Measurements from ENCODE around the gene STXBP6. TPM values are rescaled to one million over a fixed set of nuclear protein-coding genes. Genes with fewer than 3 reads are reported as not detected.

The STXBP6 gene
- total RNA-seq, 1 experiment from 2014 or later = not detected

DNA sequence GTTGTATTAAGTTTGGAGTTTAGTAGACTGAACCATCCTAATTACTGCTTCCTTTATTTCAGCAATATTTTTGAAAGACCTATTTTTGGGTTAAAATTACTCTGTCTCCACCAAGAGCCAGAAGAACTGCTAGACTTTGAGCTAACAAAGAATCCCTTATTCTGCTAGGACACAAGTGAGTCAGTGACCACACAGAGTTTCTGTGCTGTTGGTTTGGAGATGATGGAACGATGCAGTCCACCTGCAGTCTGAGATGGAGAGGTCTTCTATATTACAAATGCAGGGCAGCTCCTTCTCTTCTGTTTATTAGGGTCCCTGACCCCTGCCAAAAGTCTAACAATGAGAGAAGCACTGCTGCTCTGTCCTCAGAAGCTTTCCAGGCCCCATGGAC lies 6.7 kb upstream of the STXBP6 start:
- Histone ChIP-seq H3K4me1 (ENCODE audit: control insufficient read depth, insufficient read depth, low read length) (no peaks in the 10 kb centered on the region), H3K27ac (ENCODE audit: low read length) (no peak overlapping the region), H3K9me3 (ENCODE audit: control insufficient read depth, insufficient read depth, low read depth, low read length) (no peaks in the 10 kb centered on the region), H3K27me3 (ENCODE audit: control insufficient read depth, insufficient read depth, low read length) (peaks cover 3% of the 10 kb centered on the region; the same call in 1 of the 2 replicates), H3K4me3 (ENCODE audit: low read depth in 2 of 2, low read length in 2 of 2) (no peak overlapping the region), H3K36me3 (ENCODE audit: control insufficient read depth, insufficient read depth, low read length) (no peaks in the 10 kb centered on the region)
- TF ChIP-seq POLR2AphosphoS5 (IDR thresholded peaks at IDR 0.05; ENCODE audit: low read depth, low read length) (no peak), SIN3A (IDR thresholded peaks at IDR 0.05; ENCODE audit: borderline replicate concordance, insufficient read depth, low read depth, low read length) (no peak), TCF7L2 (IDR thresholded peaks at IDR 0.05; ENCODE audit: low read depth, low read length) (no peak), REST (IDR thresholded peaks at IDR 0.05; ENCODE audit: insufficient read depth in 1 of 2, low read depth in 2 of 2, low read length in 1 of 2) (no peak)
- TF ChIP-seq, protein P1, sequence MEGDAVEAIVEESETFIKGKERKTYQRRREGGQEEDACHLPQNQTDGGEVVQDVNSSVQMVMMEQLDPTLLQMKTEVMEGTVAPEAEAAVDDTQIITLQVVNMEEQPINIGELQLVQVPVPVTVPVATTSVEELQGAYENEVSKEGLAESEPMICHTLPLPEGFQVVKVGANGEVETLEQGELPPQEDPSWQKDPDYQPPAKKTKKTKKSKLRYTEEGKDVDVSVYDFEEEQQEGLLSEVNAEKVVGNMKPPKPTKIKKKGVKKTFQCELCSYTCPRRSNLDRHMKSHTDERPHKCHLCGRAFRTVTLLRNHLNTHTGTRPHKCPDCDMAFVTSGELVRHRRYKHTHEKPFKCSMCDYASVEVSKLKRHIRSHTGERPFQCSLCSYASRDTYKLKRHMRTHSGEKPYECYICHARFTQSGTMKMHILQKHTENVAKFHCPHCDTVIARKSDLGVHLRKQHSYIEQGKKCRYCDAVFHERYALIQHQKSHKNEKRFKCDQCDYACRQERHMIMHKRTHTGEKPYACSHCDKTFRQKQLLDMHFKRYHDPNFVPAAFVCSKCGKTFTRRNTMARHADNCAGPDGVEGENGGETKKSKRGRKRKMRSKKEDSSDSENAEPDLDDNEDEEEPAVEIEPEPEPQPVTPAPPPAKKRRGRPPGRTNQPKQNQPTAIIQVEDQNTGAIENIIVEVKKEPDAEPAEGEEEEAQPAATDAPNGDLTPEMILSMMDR (IDR thresholded peaks at IDR 0.05) = no peak
- no TSS peak for BruUV-seq (replicated peaks)
- ChIA-PET POLR2A (interaction anchor here (0.7 kb wide), 1 partner anchor 12 kb away, joined by 4 read pairs; no protein-coding TSS in a partner anchor), CTCF (no interaction called here)
- ATAC-seq (no peak), DNase-seq (ENCODE audit: low read depth, low spot score) (no peak)
- in situ Hi-C loops (cut with HindIII; ENCODE audit: low pct_unique_long_range_greater_than_20kb, low sequenced_read_pairs) (no loop called here), intact Hi-C loops (cut with micrococcal nuclease; ENCODE audit: unreplicated experiment) (no loop called here)

DNA sequence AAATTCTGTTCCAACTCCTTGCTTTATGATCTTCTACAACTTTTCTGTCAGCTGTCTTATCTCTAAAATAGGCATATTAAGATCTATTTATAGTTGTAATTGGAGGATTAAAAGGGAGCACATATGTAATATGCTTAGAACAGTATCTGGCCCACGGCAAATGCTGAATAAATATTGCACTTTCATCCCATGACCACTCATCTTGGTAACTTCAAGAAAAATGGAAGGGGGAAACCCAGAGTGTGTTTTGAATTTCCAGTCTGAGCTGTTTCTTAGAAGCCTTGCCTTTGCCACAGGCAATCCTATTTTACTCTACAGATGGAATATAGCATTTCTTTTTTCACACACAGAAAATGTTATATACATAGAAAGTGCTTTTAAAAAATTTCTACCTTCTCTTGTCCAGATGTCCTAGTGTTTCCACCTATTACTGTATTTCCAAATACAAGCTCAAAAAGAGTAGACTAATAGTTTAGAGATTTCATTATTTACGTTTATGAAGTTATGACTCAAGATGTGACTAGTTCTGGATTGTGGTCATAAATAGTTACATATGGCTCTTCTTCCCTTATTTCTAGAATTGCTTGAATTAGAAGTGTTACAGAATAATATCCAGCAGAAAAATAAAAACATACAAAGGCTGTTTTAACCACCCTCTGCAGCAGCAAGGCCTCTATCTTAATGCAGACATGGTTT lies 6.2 kb upstream of the STXBP6 start:
- Histone ChIP-seq H3K36me3 (ENCODE audit: control insufficient read depth, insufficient read depth, low read length) (no peaks in the 10 kb centered on the region), H3K9me3 (ENCODE audit: control insufficient read depth, insufficient read depth, low read depth, low read length) (no peaks in the 10 kb centered on the region), H3K4me3 (ENCODE audit: low read depth in 2 of 2, low read length in 2 of 2) (no peak overlapping the region), H3K27me3 (ENCODE audit: control insufficient read depth, insufficient read depth, low read length) (peaks cover 7% of the 10 kb centered on the region), H3K27ac (ENCODE audit: low read length) (no peak overlapping the region), H3K4me1 (ENCODE audit: control insufficient read depth, insufficient read depth, low read length) (no peaks in the 10 kb centered on the region)
- ATAC-seq = no peak
- ChIA-PET CTCF (no interaction called here), POLR2A (interaction anchor here (0.7 kb wide), 1 partner anchor 13 kb away, joined by 4 read pairs; no protein-coding TSS in a partner anchor)
- DNase-seq (ENCODE audit: low read depth, low spot score) = no peak
- in situ Hi-C loops (cut with HindIII; ENCODE audit: low pct_unique_long_range_greater_than_20kb, low sequenced_read_pairs) = no loop called here
- TF ChIP-seq SIN3A (IDR thresholded peaks at IDR 0.05; ENCODE audit: borderline replicate concordance, insufficient read depth, low read depth, low read length) = no peak
- TF ChIP-seq POLR2AphosphoS5 (IDR thresholded peaks at IDR 0.05; ENCODE audit: low read depth, low read length) = no peak
- TF ChIP-seq, protein P1 (IDR thresholded peaks at IDR 0.05) = no peak
- no peak for TF ChIP-seq REST (IDR thresholded peaks at IDR 0.05; ENCODE audit: insufficient read depth in 1 of 2, low read depth in 2 of 2, low read length in 1 of 2)
- TF ChIP-seq TCF7L2 (IDR thresholded peaks at IDR 0.05; ENCODE audit: low read depth, low read length) = no peak
- intact Hi-C loops (cut with micrococcal nuclease; ENCODE audit: unreplicated experiment) = no loop called here
- no TSS peak for BruUV-seq (replicated peaks)
